ENCODE measurements around the gene TXLNG. TPM values are rescaled to one million over a fixed set of nuclear protein-coding genes. Genes with fewer than 3 reads are reported as not detected.

TXLNG gene
- total and polyA plus RNA-seq, 12 donors, result 3.6 to 6.8 (median 5.8) TPM

DNA sequence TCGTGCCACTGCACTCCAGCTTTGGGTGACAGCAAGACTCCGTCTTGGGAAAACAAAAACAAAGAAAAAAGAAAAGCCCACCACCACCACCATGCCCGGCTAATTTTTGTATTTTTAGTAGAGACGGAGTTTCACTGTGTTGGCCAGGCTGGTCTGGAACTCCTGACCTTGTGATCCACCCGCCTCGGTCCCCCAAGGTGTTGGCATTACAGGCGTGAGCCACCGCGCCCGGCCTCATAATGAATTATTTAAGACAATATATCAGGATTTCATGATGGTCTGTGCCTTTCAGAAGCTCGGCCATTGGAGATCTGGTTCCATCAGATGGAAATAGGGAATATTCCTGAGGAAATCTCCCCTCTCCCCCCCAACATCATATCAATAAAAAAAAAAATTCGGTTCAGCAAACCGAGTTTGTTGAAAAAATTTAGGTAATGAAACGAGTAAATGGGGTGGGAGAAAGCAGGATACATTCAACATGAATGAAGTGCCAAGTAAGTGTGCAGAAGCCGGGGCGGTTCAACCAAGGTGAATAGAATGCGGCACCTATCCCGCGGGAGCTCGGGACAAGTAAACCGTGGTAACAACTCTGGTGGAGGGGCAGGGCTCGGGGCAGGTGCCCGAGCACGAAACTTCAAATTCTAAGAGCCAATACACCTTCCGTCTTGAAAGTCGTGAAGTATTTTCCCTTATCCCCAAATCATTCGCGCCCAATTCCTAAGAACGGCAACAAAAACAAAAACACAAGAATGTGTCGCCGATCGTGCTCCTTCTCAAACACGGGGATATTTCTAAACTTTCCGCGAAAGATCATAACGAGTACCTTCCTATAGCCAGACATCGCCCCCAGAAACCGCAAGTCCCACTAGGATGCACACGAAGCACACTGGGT lies 773 bp upstream of the TXLNG start:
- TF ChIP-seq, protein P1, sequence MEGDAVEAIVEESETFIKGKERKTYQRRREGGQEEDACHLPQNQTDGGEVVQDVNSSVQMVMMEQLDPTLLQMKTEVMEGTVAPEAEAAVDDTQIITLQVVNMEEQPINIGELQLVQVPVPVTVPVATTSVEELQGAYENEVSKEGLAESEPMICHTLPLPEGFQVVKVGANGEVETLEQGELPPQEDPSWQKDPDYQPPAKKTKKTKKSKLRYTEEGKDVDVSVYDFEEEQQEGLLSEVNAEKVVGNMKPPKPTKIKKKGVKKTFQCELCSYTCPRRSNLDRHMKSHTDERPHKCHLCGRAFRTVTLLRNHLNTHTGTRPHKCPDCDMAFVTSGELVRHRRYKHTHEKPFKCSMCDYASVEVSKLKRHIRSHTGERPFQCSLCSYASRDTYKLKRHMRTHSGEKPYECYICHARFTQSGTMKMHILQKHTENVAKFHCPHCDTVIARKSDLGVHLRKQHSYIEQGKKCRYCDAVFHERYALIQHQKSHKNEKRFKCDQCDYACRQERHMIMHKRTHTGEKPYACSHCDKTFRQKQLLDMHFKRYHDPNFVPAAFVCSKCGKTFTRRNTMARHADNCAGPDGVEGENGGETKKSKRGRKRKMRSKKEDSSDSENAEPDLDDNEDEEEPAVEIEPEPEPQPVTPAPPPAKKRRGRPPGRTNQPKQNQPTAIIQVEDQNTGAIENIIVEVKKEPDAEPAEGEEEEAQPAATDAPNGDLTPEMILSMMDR (IDR thresholded peaks at IDR 0.05), result no peak
- WGBS, 2 donors, result 10 to 17% methylated on average over 37 to 39 of the region's 39 CpGs
- DNase-seq (no peak), ATAC-seq (no peak)
- H3K27ac ChIP-seq, result peak overlapping the region in 4 of 10 donors; percentile 40 to 93 (median 65)
- H3K4me1 ChIP-seq, result peaks cover 0 to 27% (median 9%) of the 10 kb centered on the region in 9 donors
- peak overlapping the region; percentile 55 to 89 (median 70) for H3K4me3 ChIP-seq
- no peaks in the 10 kb centered on the region for H3K9me3 ChIP-seq
- intact Hi-C loops (cut with DNase I), result loop anchor here in 3 of 10 donors (5.0 kb wide), 2 partner anchors 63 to 68 kb away; partner anchors contain the start of gene SYAP1 (in 2 of the 3)
- peaks cover 0 to under 1% (median 0%) of the 10 kb centered on the region in 9 donors for H3K36me3 ChIP-seq
- peaks cover 0 to 17% (median 0%) of the 10 kb centered on the region in 7 donors for H3K27me3 ChIP-seq

DNA sequence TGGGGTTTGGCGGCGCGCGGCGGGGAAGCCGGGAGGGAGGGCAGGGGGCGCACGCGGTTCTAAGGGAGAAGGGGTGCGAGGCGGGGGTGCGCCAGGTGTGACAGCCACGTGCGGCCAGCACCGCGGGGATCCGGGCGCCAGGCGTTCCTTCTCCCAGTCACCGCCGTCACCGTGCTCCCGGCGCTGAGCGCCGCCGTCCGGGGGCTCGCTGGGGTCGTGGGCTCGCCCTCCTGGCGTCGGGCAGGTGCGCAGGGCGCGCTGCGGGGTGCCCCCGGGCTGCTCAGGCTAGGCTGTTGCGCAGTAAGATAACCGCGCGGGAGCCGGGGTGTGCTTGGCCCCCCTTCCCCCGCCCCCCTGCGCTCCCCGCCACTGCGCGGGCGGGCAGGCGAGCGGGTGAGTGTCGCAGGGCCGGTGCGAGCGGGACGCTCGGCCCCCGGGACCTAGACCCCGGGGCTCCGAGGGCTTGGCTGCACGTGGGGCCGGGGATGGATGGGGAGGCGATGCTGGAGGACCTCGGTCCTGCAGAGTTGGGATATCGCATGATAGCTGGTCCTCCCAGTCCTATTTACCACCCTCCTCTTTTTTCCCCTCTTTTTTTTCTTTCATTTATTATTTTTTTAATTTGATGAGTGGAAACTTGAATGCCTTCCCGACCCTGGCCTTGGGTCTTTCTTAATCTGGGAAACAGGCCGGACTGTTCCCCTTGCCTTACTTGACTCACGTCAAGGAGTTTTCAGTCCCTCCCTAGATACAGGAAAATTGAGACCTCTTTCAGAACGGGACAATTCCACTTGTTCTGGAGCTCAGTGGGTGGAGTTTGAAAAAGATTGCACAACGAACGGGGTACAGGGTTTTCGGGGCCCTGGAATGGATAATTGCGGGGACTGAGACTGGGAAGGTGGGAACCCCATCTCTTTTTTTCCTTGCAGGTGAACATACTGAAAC lies 797 bp downstream of the TXLNG start:
- peak in 1 of 2 donors; percentile 18 for DNase-seq
- H3K27me3 ChIP-seq, result peaks cover 0 to 5% (median 0%) of the 10 kb centered on the region in 7 donors
- H3K4me3 ChIP-seq, result peak overlapping the region; percentile 55 to 89 (median 70)
- H3K4me1 ChIP-seq, result peaks cover 0 to 27% (median 9%) of the 10 kb centered on the region in 9 donors
- H3K36me3 ChIP-seq, result peaks cover 0 to 12% (median 0%) of the 10 kb centered on the region in 9 donors
- TF ChIP-seq, protein P1 (IDR thresholded peaks at IDR 0.05), result no peak
- H3K27ac ChIP-seq, result peak overlapping the region in 9 of 10 donors; percentile 55 to 93 (median 83)
- intact Hi-C loops (cut with DNase I), result loop anchor here in 3 of 10 donors (5.0 kb wide), 2 partner anchors 65 to 70 kb away; partner anchors contain the start of gene SYAP1 (in 2 of the 3)
- ATAC-seq, result peak in 5 of 8 donors; percentile 2 to 39 (median 19)
- no peaks in the 10 kb centered on the region for H3K9me3 ChIP-seq
- 3 to 9% methylated on average over 21 to 53 of the region's 73 CpGs for WGBS, 2 donors

DNA sequence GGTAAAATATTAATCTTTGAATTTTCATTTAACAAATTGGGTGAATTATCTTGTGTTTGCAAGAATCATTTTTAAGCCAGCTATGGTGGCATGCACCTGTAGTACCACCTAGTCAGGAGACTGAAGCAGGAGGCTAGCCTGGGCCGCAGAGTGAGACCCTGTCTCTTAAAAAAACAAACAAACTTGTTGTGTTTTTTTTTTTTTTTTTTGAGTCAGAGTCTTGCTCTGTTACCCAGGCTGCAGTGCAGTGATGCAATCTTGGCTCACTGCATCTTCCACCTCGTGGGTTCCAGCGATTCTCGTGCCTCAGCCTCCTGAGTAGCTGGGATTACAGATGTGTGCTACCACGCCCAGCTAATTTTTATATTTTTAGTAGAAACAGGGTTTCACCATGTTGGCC lies 2.2 kb downstream of the TXLNG start:
- intact Hi-C loops (cut with DNase I), result loop anchor here in 3 of 10 donors (5.0 kb wide), 2 partner anchors 66 to 71 kb away; partner anchors contain the start of gene SYAP1 (in 2 of the 3)

More for the DNA sequence above, 2.2 kb downstream of the TXLNG start:
- peaks cover 0 to 27% (median 9%) of the 10 kb centered on the region in 9 donors for H3K4me1 ChIP-seq
- H3K27me3 ChIP-seq, result peaks cover 0 to 5% (median 0%) of the 10 kb centered on the region in 7 donors
- WGBS, 2 donors, result 60 to 78% methylated on average over 5 of the region's 5 CpGs
- no peak for ATAC-seq
- DNase-seq, result no peak
- no peak overlapping the region for H3K4me3 ChIP-seq
- H3K9me3 ChIP-seq, result no peaks in the 10 kb centered on the region
- peaks cover 0 to 13% (median 0%) of the 10 kb centered on the region in 9 donors for H3K36me3 ChIP-seq
- TF ChIP-seq, protein P1 (IDR thresholded peaks at IDR 0.05), result no peak
- no peak overlapping the region for H3K27ac ChIP-seq
